ENCODE results near the gene RNF19B.

DNA sequence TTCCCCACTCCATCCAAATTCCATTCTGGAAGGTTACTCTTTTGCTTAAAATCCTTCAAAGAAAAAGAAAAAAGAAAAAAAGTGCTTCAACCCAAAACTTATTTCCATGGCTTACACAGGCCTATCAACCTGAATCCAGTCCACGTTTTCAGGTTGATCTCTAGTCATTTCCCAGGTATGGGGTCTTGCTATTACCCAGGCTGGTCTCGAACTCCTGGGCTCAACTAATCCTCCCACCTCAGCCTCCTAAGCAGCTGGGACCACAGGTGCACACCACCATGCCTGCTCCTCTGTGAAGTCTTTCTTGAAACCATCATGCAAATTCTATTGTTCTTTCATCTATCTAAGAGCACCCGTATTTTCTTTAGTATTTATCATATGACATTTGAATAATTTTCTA lies 7.6 kb downstream of the RNF19B start:
- TF ChIP-seq, protein P1, sequence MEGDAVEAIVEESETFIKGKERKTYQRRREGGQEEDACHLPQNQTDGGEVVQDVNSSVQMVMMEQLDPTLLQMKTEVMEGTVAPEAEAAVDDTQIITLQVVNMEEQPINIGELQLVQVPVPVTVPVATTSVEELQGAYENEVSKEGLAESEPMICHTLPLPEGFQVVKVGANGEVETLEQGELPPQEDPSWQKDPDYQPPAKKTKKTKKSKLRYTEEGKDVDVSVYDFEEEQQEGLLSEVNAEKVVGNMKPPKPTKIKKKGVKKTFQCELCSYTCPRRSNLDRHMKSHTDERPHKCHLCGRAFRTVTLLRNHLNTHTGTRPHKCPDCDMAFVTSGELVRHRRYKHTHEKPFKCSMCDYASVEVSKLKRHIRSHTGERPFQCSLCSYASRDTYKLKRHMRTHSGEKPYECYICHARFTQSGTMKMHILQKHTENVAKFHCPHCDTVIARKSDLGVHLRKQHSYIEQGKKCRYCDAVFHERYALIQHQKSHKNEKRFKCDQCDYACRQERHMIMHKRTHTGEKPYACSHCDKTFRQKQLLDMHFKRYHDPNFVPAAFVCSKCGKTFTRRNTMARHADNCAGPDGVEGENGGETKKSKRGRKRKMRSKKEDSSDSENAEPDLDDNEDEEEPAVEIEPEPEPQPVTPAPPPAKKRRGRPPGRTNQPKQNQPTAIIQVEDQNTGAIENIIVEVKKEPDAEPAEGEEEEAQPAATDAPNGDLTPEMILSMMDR (IDR thresholded peaks at IDR 0.05) = no peak
- TF ChIP-seq POLR2A (IDR thresholded peaks at IDR 0.05) = no peak

Measured in tibial nerve (tissue), 3 donors.